ENCODE data around the gene CXCL10.

Gene CXCL10

GRCh38 chr4:75997081-75997480 lies 26.2 kb downstream of the CXCL10 start:
- in situ Hi-C loops (cut with MboI; ENCODE audit: low sequenced_read_pairs): no loop called here

GRCh38 chr4:75995727-75996126 lies 27.6 kb downstream of the CXCL10 start:
- in situ Hi-C loops (cut with MboI; ENCODE audit: low sequenced_read_pairs): no loop called here

- in situ Hi-C loops (cut with MboI; ENCODE audit: low sequenced_read_pairs): no loop called here
Observed at GRCh38 chr4:75992462-75992861, 30.8 kb downstream of the CXCL10 start.

- in situ Hi-C loops (cut with MboI; ENCODE audit: low sequenced_read_pairs): no loop called here
Observed at GRCh38 chr4:75989846-75990528, 33.3 kb downstream of the CXCL10 start.

- in situ Hi-C loops (cut with MboI; ENCODE audit: low sequenced_read_pairs): no loop called here
Observed at GRCh38 chr4:75985116-75985515, 38.2 kb downstream of the CXCL10 start.

- in situ Hi-C loops (cut with MboI; ENCODE audit: low sequenced_read_pairs): no loop called here
Observed at GRCh38 chr4:75980576-75980975, 42.7 kb downstream of the CXCL10 start.

- in situ Hi-C loops (cut with MboI; ENCODE audit: low sequenced_read_pairs): no loop called here
Observed at GRCh38 chr4:75976177-75976576, 47.1 kb downstream of the CXCL10 start.

GRCh38 chr4:75973766-75974165 lies 49.5 kb downstream of the CXCL10 start:
- in situ Hi-C loops (cut with MboI; ENCODE audit: low sequenced_read_pairs): no loop called here

All from HL-60/S4 treated with retinoic acid at 250 ng/mL for 4 days and 3 days (cell line).